Head of caudate nucleus (tissue), 42 donors: ENCODE measurements around the gene CLSTN2.

ENCODE experiments used
- DNase-seq, 42 donors: peaks; one replicate each; pipeline versions ENCODE4 v3.0.0 to v3.0.0-alpha.2; 2020 to 2021; ENCODE audit warnings: mixed read lengths in 7 of 42
- intact Hi-C: fragments of 100-400 bp; cut with DNase I; formaldehyde crosslinking; loops from one replicate; pipeline ENCODE4 v1.15.0; 2022

CLSTN2 gene

GRCh38 chr3:140076552-140076951 is 141.6 kb downstream of the CLSTN2 start:
- intact Hi-C loops = no loop called here
- DNase-seq = no peak

- intact Hi-C loops = no loop called here
- DNase-seq = no peak
Measured at GRCh38 chr3:140077406-140077805, 142.4 kb downstream of the CLSTN2 start.

GRCh38 chr3:140078343-140078742 is 143.4 kb downstream of the CLSTN2 start:
- no peak for DNase-seq
- intact Hi-C loops = no loop called here

- intact Hi-C loops = no loop called here
- no peak for DNase-seq
Measured at GRCh38 chr3:140078940-140079339, 144.0 kb downstream of the CLSTN2 start.

- no peak for DNase-seq
- intact Hi-C loops = no loop called here
Measured at GRCh38 chr3:140081887-140082286, 146.9 kb downstream of the CLSTN2 start.

GRCh38 chr3:140085001-140085400 is 150.0 kb downstream of the CLSTN2 start:
- intact Hi-C loops = no loop called here
- DNase-seq = no peak

GRCh38 chr3:140086642-140087041 is 151.7 kb downstream of the CLSTN2 start:
- intact Hi-C loops = no loop called here
- DNase-seq = no peak

GRCh38 chr3:140088058-140088457 is 153.1 kb downstream of the CLSTN2 start:
- intact Hi-C loops = no loop called here
- DNase-seq = no peak

- DNase-seq = no peak
- intact Hi-C loops = no loop called here
Measured at GRCh38 chr3:140088513-140088912, 153.5 kb downstream of the CLSTN2 start.

GRCh38 chr3:140089403-140090072 is 154.6 kb downstream of the CLSTN2 start:
- intact Hi-C loops = no loop called here
- DNase-seq = no peak

- intact Hi-C loops = no loop called here
- peak in 4 of 42 donors; percentile 13 to 45 (median 19) for DNase-seq
Measured at GRCh38 chr3:140091143-140091542, 156.2 kb downstream of the CLSTN2 start.

- peak in 1 of 42 donors; percentile 5 for DNase-seq
- intact Hi-C loops = no loop called here
Measured at GRCh38 chr3:140092848-140093536, 158.0 kb downstream of the CLSTN2 start.

GRCh38 chr3:140093742-140094141 is 158.8 kb downstream of the CLSTN2 start:
- intact Hi-C loops = no loop called here
- no peak for DNase-seq

GRCh38 chr3:140094487-140094886 is 159.5 kb downstream of the CLSTN2 start:
- no peak for DNase-seq
- intact Hi-C loops = no loop called here

- intact Hi-C loops = no loop called here
- DNase-seq = peak in 1 of 42 donors; percentile 35
Measured at GRCh38 chr3:140096037-140096436, 161.1 kb downstream of the CLSTN2 start.

GRCh38 chr3:140097874-140098635 is 163.1 kb downstream of the CLSTN2 start:
- intact Hi-C loops = no loop called here
- no peak for DNase-seq

- peak in 17 of 42 donors; percentile 7 to 56 (median 21) for DNase-seq
- intact Hi-C loops = no loop called here
Measured at GRCh38 chr3:140100479-140100878, 165.5 kb downstream of the CLSTN2 start.

- intact Hi-C loops = no loop called here
- peak in 23 of 42 donors; percentile 5 to 71 (median 28) for DNase-seq
Measured at GRCh38 chr3:140103166-140103565, 168.2 kb downstream of the CLSTN2 start.

GRCh38 chr3:140103986-140104645 is 169.1 kb downstream of the CLSTN2 start:
- no peak for DNase-seq
- intact Hi-C loops = no loop called here
